ENCODE results near the gene PRPF6.
A peak's percentile ranks its signal among the peaks of the same experiment; 100 is the strongest.

Gene PRPF6

DNA sequence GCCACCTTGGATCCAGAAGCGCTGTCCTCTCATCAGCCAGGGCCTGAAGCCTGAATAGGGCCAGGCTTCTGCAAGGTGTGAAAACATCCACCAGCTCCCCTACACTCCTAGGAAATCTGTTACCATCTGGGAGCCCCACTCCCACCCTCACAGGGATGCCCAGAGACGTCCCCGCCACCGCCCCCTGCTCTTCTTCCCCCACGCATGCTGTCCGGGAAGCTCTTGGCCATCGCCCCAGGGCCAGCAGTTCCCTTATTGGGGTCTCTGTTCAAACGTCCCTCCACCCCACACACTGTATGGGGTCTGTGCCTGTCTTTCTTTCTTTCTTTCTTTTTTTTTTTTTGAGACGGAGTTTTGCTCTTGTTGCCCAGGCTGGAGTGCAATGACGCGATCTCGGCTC lies 94.6 kb downstream of the PRPF6 start:
- Histone ChIP-seq H3F3A (ENCODE audit: control insufficient read depth, insufficient read depth) (peaks cover 20% of the 10 kb centered on the region), H3K4me2 (ENCODE audit: low read length) (no peak overlapping the region), H3K4me1 (ENCODE audit: control insufficient read depth, low read length) (peaks cover 63% of the 10 kb centered on the region), H3K4me3 (ENCODE audit: low read length) (no peak overlapping the region), H3K36me3 (ENCODE audit: control insufficient read depth, low read length) (peaks cover 62% of the 10 kb centered on the region), H3K79me2 (ENCODE audit: control insufficient read depth, low read length) (peaks cover 25% of the 10 kb centered on the region), H3K9me2 (replicated peaks; ENCODE audit: control insufficient read depth, low read length) (no peaks in the 10 kb centered on the region), H4K20me1 (ENCODE audit: control insufficient read depth, insufficient read depth, low read depth, low read length) (no peaks in the 10 kb centered on the region), H3K9me3 (ENCODE audit: control insufficient read depth, insufficient read depth, low read length) (no peaks in the 10 kb centered on the region), H3K27ac (ENCODE audit: low read depth, low read length) (no peak overlapping the region), H3K27me3 (ENCODE audit: control insufficient read depth, low read length) (no peaks in the 10 kb centered on the region)
- no peak for TF ChIP-seq EZH2phosphoT487 (IDR thresholded peaks at IDR 0.05; ENCODE audit: borderline replicate concordance, low read length)
- TF ChIP-seq, protein P1, sequence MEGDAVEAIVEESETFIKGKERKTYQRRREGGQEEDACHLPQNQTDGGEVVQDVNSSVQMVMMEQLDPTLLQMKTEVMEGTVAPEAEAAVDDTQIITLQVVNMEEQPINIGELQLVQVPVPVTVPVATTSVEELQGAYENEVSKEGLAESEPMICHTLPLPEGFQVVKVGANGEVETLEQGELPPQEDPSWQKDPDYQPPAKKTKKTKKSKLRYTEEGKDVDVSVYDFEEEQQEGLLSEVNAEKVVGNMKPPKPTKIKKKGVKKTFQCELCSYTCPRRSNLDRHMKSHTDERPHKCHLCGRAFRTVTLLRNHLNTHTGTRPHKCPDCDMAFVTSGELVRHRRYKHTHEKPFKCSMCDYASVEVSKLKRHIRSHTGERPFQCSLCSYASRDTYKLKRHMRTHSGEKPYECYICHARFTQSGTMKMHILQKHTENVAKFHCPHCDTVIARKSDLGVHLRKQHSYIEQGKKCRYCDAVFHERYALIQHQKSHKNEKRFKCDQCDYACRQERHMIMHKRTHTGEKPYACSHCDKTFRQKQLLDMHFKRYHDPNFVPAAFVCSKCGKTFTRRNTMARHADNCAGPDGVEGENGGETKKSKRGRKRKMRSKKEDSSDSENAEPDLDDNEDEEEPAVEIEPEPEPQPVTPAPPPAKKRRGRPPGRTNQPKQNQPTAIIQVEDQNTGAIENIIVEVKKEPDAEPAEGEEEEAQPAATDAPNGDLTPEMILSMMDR (IDR thresholded peaks at IDR 0.05; ENCODE audit: low read depth, low read length, poor library complexity, severe bottlenecking) = no peak

DNA sequence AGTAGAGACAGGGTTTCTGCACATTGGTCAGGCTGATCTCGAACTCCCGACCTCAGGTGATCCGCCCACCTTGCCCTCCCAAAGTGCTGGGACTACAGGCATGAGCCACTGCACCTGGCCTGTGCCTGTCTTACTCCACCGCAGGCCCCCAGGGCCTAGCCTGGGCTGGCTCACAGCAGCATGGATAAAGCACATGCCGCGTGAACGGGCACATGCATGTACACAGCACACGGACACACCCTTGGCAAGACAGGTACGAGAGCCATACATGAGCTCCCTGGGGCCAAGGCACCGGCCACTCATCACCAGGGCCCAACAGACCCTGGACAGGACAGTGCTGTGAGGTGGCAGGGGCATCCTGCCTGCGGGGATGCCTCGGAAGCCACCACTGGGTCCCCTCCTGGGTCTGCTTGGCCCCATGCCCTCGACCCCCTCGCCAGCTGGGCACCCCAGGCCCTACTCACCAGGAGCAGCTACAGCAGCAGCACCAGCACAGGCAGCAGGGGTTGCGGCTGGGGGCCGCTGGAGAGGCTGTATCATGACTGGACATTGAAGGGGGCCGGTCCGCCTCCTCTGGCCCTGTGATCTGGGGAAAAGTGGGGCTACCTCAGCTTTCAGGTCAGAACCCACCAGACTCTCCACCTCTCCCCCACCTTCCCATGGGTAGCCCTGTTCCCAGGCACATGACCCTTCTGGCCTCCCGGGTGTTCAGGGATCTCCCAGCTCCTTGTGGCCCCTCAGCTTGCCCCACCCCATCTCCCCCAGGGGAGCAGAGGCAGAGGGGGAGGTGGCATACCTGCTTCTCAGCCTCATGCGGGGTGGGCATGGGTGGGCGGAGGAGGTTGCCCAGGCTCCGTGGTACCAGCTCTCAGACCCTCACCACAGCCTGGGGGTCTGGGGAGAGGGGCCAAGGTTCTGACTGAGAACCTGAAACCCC lies 95.4 kb downstream of the PRPF6 start:
- no peaks in the 10 kb centered on the region for H3K27me3 ChIP-seq (ENCODE audit: control insufficient read depth, low read length)
- H3K4me2 ChIP-seq (ENCODE audit: low read length) = peak overlapping the region; percentile 95
- peaks cover 62% of the 10 kb centered on the region for H3K36me3 ChIP-seq (ENCODE audit: control insufficient read depth, low read length)
- peak overlapping the region; percentile 89 for H3K27ac ChIP-seq (ENCODE audit: low read depth, low read length)
- H3K79me2 ChIP-seq (ENCODE audit: control insufficient read depth, low read length) = peaks cover 25% of the 10 kb centered on the region
- no peaks in the 10 kb centered on the region for H3K9me3 ChIP-seq (ENCODE audit: control insufficient read depth, insufficient read depth, low read length)
- no peak for TF ChIP-seq EZH2phosphoT487 (IDR thresholded peaks at IDR 0.05; ENCODE audit: borderline replicate concordance, low read length)
- TF ChIP-seq, protein P1 (IDR thresholded peaks at IDR 0.05; ENCODE audit: low read depth, low read length, poor library complexity, severe bottlenecking) = no peak
- H3K4me3 ChIP-seq (ENCODE audit: low read length) = peak overlapping the region; percentile 99
- no peaks in the 10 kb centered on the region for H3K9me2 ChIP-seq (replicated peaks; ENCODE audit: control insufficient read depth, low read length)
- no peaks in the 10 kb centered on the region for H4K20me1 ChIP-seq (ENCODE audit: control insufficient read depth, insufficient read depth, low read depth, low read length)
- H3K4me1 ChIP-seq (ENCODE audit: control insufficient read depth, low read length) = peaks cover 59% of the 10 kb centered on the region
- peaks cover 22% of the 10 kb centered on the region for H3F3A ChIP-seq (ENCODE audit: control insufficient read depth, insufficient read depth)

DNA sequence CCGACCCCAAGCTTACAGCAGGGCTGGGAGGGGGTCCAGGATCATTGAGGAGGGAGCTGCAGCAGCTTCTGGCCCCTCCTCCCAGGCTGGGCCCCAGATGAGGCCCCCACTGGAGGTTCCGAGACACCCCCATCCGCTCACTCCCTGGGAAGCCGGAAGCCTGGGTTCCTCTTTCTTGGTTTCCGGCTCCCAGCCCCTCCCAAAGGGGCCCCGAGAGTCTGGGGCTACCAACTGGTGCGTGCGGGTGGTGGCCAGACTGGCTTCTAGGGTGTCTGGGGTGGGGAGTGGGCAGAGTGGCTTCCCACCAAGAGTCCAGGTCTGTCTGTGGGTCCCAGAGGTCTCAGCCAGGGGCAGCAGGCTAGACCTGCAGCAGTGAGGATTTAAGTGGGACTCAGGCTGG lies 96.2 kb downstream of the PRPF6 start:
- no peaks in the 10 kb centered on the region for H3K9me3 ChIP-seq (ENCODE audit: control insufficient read depth, insufficient read depth, low read length)
- peaks cover 2% of the 10 kb centered on the region; the same call in 1 of the 2 replicates for H3K27me3 ChIP-seq (ENCODE audit: control insufficient read depth, low read length)
- TF ChIP-seq, protein P1 (IDR thresholded peaks at IDR 0.05; ENCODE audit: low read depth, low read length, poor library complexity, severe bottlenecking) = no peak
- TF ChIP-seq EZH2phosphoT487 (IDR thresholded peaks at IDR 0.05; ENCODE audit: borderline replicate concordance, low read length) = no peak
- H3K9me2 ChIP-seq (replicated peaks; ENCODE audit: control insufficient read depth, low read length) = no peaks in the 10 kb centered on the region
- peaks cover 25% of the 10 kb centered on the region for H3F3A ChIP-seq (ENCODE audit: control insufficient read depth, insufficient read depth)
- no peaks in the 10 kb centered on the region for H4K20me1 ChIP-seq (ENCODE audit: control insufficient read depth, insufficient read depth, low read depth, low read length)
- H3K36me3 ChIP-seq (ENCODE audit: control insufficient read depth, low read length) = peaks cover 57% of the 10 kb centered on the region
- H3K27ac ChIP-seq (ENCODE audit: low read depth, low read length) = peak overlapping the region; percentile 89
- H3K79me2 ChIP-seq (ENCODE audit: control insufficient read depth, low read length) = peaks cover 25% of the 10 kb centered on the region
- H3K4me1 ChIP-seq (ENCODE audit: control insufficient read depth, low read length) = peaks cover 57% of the 10 kb centered on the region
- peak overlapping the region; percentile 99 for H3K4me3 ChIP-seq (ENCODE audit: low read length)
- peak overlapping the region; percentile 95 for H3K4me2 ChIP-seq (ENCODE audit: low read length)
